HL-60 (cell line): ENCODE data around the gene CAND1.

ENCODE experiments used
- TF ChIP-seq, protein P1 (sequence below): IDR thresholded peaks from 2 replicates; pipeline ENCODE4 v1.6.1; 2012; ENCODE audit warnings: low read depth; ENCODE audit not compliant: insufficient replicate concordance
- TF ChIP-seq, protein P2 (sequence below): IDR thresholded peaks from one replicate; pipeline ENCODE4 v1.5.1; 2011; ENCODE audit warnings: low read length, control low read depth, inconsistent platforms; ENCODE audit not compliant: insufficient read depth

DNA sequence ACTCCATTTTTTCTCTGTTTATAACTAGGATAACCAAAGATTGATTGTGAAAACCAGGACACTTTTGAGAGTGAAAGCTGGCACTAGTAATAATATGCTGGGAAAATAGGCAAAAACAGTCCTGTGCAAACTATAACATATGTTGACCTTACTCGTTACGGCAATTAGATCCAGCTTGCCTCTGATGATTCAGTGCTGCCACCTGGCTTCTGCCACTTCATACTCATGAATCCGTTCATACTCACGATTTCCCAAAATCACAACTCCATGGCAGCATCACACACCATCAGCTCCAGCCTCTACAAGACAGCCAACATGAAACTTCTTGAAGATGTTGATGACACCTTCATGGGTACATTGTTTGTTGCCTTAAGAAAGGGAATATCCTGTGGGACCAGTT, 49.1 kb upstream of the CAND1 start:
- TF ChIP-seq, protein P1, sequence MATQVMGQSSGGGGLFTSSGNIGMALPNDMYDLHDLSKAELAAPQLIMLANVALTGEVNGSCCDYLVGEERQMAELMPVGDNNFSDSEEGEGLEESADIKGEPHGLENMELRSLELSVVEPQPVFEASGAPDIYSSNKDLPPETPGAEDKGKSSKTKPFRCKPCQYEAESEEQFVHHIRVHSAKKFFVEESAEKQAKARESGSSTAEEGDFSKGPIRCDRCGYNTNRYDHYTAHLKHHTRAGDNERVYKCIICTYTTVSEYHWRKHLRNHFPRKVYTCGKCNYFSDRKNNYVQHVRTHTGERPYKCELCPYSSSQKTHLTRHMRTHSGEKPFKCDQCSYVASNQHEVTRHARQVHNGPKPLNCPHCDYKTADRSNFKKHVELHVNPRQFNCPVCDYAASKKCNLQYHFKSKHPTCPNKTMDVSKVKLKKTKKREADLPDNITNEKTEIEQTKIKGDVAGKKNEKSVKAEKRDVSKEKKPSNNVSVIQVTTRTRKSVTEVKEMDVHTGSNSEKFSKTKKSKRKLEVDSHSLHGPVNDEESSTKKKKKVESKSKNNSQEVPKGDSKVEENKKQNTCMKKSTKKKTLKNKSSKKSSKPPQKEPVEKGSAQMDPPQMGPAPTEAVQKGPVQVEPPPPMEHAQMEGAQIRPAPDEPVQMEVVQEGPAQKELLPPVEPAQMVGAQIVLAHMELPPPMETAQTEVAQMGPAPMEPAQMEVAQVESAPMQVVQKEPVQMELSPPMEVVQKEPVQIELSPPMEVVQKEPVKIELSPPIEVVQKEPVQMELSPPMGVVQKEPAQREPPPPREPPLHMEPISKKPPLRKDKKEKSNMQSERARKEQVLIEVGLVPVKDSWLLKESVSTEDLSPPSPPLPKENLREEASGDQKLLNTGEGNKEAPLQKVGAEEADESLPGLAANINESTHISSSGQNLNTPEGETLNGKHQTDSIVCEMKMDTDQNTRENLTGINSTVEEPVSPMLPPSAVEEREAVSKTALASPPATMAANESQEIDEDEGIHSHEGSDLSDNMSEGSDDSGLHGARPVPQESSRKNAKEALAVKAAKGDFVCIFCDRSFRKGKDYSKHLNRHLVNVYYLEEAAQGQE, result no peak
- TF ChIP-seq, protein P2, sequence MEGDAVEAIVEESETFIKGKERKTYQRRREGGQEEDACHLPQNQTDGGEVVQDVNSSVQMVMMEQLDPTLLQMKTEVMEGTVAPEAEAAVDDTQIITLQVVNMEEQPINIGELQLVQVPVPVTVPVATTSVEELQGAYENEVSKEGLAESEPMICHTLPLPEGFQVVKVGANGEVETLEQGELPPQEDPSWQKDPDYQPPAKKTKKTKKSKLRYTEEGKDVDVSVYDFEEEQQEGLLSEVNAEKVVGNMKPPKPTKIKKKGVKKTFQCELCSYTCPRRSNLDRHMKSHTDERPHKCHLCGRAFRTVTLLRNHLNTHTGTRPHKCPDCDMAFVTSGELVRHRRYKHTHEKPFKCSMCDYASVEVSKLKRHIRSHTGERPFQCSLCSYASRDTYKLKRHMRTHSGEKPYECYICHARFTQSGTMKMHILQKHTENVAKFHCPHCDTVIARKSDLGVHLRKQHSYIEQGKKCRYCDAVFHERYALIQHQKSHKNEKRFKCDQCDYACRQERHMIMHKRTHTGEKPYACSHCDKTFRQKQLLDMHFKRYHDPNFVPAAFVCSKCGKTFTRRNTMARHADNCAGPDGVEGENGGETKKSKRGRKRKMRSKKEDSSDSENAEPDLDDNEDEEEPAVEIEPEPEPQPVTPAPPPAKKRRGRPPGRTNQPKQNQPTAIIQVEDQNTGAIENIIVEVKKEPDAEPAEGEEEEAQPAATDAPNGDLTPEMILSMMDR, result no peak
